ENCODE data around the gene ART4.

Gene ART4

GRCh38 chr12:14850929-14851663 lies 7.8 kb upstream of the ART4 start:
- DNase-seq (ENCODE audit: low read depth, low spot score), result no peak

- DNase-seq (ENCODE audit: low read depth, low spot score), result no peak
These were observed 6.3 kb upstream of the ART4 start for GRCh38 chr12:14849661-14850060.

- no peak for DNase-seq (ENCODE audit: low read depth, low spot score)
These were observed 3.7 kb upstream of the ART4 start for GRCh38 chr12:14846876-14847580.

- DNase-seq (ENCODE audit: low read depth, low spot score), result no peak
These were observed 2.8 kb upstream of the ART4 start for GRCh38 chr12:14846042-14846587.

- peak; percentile 45 for DNase-seq (ENCODE audit: low read depth, low spot score)
These were observed 2.0 kb upstream of the ART4 start for GRCh38 chr12:14845350-14845750.

DNA sequence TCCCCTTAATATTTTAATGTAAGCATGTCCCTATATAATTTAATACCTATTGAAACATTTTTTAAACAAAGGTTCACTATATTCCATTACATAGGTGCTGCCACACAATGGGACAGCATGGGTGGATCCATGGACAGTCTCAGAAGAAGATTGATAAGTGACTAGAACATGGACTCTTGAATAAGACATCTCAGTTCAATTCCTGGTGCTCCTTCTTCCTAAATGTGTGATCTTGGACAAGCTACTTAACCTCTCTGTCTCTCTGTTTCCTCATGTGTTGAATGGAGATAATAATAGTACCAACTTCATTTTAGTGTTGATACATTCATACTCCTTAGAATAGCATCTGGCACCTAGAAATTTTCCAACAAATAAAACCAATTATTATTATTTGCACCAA lies 1.1 kb upstream of the ART4 start:
- no peak for DNase-seq (ENCODE audit: low read depth, low spot score)

GRCh38 chr12:14842315-14842714 lies 1.0 kb downstream of the ART4 start:
- no peak for DNase-seq (ENCODE audit: low read depth, low spot score)

DNA sequence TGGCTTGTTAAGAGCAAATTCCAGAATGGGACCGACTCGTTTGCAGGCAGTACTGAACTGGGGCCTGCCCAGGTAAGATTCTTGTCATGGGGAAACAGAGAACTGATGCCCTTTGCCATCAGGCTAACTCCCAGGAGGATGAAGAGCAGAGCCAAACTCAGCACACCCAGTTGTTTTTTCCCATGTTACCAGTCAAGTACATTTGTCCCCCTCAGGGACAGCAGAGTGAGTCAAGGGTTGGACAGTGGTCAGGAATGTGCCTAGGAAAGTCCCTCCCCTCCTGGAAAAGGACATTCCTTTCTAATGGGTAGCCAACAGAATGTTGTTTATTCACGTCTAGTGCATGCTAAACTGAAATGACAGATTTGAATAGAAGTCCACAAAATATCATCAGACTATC lies 1.6 kb downstream of the ART4 start:
- DNase-seq (ENCODE audit: low read depth, low spot score), result no peak

DNA sequence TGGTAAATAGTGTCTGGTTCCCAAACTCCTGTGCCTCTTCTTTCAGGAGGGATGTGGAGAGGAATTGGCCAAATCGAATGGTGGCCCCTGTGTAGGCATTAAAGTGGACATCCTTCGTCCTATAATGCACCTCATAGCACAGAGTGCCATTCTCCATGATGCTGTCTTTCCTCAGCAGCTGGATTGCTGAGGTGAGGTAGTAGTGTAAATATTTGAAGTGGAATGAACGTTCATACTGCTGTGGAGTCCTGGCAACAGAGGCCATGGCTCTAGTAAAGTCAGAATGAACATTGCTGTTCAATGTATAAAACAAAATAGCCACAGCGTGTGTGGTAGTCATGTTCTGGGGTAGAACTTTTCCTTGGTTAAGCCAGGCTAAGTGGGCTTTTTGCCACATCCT lies 2.7 kb downstream of the ART4 start:
- DNase-seq (ENCODE audit: low read depth, low spot score), result no peak

- no peak for DNase-seq (ENCODE audit: low read depth, low spot score)
These were observed 4.1 kb downstream of the ART4 start for GRCh38 chr12:14839262-14839661.

DNA sequence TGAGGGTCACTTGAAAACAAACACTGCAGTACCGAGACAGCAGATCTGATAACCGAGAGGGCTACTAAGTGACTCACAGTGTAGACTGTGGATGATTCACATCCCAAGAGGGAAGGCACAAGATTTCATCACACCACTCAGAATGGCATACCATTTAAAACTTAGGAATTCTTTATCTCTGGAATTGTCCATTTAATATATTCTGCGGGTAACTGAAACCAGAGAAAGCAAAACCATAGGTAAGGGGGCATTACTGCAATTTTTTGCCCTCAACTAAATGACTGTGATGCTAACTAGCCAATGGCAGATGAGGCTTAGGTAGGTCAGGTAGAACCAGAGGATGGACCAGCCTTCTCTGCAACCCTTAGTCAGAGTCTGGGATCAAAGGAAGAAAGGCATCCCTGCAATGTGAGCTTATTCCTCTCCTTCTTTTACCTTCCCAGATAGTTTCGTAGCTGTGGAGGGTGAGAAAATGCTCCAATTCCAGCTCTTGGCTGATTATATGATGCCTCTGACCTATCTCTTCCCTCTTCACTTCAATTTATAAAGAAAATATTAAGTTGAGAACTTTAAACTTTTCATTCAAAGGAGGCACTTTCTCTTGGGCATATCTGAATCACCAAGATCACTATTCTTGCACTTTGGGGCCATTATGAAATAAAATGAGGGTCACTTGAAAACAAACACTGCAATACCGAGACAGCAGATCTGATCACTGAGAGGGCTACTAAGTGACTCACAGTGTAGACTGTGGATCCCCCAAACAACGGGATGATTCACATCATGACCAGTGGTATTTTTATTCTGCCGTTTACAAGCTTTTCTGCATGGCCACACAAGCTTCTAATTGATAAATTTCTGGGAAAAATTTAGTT lies 6.8 kb downstream of the ART4 start:
- no peak for DNase-seq (ENCODE audit: low read depth, low spot score)

DNA sequence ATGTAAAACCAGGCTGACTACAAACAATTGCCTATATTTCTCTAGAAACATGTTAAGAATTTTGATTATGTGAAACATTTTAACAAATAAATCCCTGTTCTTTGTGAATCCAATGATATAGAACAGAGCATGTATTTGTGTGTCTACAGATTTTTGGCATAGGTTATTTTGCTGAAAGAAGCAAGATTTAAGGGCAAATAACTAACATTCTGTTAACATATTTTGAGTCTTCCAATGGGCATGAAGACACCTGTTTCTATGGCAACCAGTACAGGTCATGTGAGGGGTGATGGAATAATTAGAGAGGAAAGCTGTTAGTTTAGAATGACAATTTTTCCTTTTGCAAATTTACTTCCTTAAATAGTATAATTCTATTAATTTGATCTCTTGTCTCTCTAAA lies 8.8 kb downstream of the ART4 start:
- DNase-seq (ENCODE audit: low read depth, low spot score), result no peak

DNA sequence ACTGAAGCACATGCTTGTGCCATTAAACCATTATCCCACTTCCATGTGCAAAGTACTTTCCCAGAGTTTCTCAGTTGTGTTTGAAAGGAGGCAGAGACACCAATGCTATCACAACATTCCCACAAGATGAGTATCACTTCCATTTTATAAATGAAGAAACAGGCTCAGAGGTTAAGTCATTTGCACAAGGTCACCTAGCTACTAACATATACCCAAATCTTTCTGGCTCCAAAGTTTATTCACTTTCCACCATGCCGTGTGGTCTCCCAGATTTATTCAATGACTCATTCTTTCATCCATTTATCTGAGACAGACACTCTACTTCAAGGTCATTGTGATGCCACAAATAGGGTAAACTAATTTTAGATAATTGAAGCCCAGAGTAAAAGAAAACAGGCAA lies 9.4 kb downstream of the ART4 start:
- DNase-seq (ENCODE audit: low read depth, low spot score), result no peak

DNA sequence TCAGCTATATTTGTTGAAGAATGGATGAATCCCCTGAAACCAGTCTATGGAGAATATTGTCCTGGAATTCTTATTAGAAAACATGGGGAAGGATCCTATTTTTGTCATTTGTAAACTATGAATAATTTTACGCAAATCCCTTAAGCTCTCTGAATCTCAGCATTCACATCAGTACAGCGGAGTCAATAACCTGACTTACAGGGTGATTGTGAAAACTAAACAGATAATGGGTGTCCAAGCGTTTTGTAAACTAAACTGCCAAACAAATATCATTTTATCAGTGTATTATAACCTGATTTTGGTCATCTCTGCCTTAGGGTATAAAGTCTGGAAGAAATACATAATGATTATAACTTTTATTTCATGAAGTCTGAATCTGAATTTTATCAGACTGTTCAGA lies 10.0 kb downstream of the ART4 start:
- DNase-seq (ENCODE audit: low read depth, low spot score), result no peak

DNA sequence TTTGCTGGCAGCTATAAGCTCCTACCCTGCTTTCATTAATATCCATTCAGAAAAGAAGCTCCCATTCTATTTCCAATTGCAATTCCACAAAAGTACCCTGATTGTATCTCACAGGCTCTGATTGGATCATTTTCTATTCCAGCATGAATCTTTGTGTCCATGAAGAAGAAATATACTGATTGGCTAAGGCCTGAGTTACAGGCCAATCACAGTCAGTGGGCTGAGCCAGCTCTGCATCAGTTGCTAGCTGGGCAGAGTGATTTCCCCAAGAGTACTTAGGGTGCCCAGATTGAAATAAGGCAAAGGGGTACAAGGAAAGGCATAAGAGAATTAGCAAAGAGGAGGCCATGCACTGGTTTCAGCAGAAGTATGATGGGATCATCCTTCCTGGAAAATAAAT lies 14.4 kb downstream of the ART4 start:
- peak; percentile 35 for DNase-seq (ENCODE audit: low read depth, low spot score)

- DNase-seq (ENCODE audit: low read depth, low spot score), result no peak
These were observed 16.3 kb downstream of the ART4 start for GRCh38 chr12:14827043-14827442.

GRCh38 chr12:14826491-14826890 lies 16.8 kb downstream of the ART4 start:
- DNase-seq (ENCODE audit: low read depth, low spot score), result no peak

GRCh38 chr12:14825256-14825655 lies 18.1 kb downstream of the ART4 start:
- no peak for DNase-seq (ENCODE audit: low read depth, low spot score)

GRCh38 chr12:14824012-14824634 lies 19.2 kb downstream of the ART4 start:
- no peak for DNase-seq (ENCODE audit: low read depth, low spot score)

GRCh38 chr12:14814014-14814413 lies 29.3 kb downstream of the ART4 start, which contains the start of gene SMCO3:
Gene SMCO3 (minus strand): TSS chr12:14814182. CDS start chr12:14806680, 7,502 bp downstream.
- no peak for DNase-seq (ENCODE audit: low read depth, low spot score)

- no peak for DNase-seq (ENCODE audit: low read depth, low spot score)
These were observed 31.8 kb downstream of the ART4 start for GRCh38 chr12:14811486-14811885.

Data from iPS DF 19.7 (cell line).